ENCODE data around the gene SLC8B1.
"Not testable (repeated sequence)": the region's sequence is repeated elsewhere in the genome, so short reads cannot be mapped to it uniquely, and the experiment has no call there.

Gene SLC8B1

DNA sequence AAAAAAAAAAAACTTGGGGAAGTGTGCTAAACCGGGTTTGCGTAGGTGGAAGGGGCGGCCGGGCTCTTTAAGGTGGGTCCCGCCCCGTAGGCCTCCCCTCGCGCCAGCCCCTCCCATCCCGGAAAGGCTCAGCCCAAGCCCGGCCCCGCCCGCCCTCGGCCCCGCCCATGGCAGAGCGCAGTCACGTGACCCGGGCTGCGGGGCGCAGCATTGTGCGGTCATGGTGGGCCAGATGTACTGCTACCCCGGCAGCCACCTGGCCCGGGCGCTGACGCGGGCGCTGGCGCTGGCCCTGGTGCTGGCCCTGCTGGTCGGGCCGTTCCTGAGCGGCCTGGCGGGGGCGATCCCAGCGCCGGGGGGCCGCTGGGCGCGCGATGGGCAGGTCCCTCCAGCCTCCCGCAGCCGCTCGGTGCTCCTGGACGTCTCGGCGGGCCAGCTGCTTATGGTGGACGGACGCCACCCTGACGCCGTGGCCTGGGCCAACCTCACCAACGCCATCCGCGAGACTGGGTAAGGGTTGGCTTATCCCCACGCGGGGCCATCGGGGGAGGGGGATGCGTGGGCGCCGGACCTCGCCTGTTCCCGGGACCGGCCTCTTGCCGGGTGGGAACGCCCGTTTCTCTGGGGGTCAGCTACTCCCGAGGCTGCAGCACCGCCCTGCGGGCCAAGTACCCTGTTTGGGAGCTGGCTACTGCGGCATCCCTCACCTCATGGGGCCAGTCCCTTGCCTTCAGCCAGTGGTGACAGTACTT, 23.6 kb upstream of the SLC8B1 start, which contains the start of gene PLBD2:
PLBD2 (plus strand) TSS at position 207 of the 752 bp plus-strand sequence; CDS start at position 221, 14 bp downstream.
- peak; percentile 80 for DNase-seq (ENCODE audit: low read depth, low spot score)

DNA sequence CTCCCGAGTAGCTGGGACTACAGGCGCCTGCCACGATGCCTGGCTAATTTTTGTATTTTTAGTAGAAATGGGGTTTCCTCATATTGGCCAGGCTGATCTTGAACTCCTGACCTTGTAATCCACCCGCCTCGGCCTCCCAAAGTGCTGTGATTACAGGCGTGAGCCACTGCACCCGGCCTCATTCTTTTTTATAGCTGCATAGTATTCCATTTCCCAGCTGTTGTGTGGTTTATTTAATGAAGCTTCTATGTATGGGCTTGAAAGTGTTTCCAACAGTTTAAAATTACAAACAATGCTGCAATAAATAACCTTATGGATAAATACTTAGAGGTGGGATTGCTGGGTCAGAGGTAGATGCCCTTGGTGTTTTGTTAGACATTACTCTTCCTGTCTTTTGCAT, 19.3 kb upstream of the SLC8B1 start:
- not testable (repeated sequence) for DNase-seq (ENCODE audit: low read depth, low spot score)

DNA sequence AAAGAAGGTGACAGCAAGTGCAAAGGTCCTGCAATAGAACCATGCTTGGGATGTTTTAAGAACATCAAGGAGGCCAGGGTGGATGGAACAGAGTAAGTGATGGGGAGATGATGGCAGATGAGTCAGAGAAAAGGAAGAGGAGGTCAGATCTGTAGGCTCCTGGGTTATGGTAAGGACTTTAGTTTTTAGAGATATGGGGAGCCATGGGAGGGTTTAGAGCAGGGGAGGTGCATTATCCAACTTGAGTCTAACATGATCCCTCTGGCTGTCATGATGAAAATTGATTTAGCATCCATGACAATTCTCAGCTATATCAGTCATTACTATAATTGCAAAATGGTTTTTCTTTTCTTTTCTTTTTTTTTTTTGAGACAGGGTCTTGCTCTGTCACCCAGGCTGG, 16.2 kb upstream of the SLC8B1 start:
- DNase-seq (ENCODE audit: low read depth, low spot score) = no peak

DNA sequence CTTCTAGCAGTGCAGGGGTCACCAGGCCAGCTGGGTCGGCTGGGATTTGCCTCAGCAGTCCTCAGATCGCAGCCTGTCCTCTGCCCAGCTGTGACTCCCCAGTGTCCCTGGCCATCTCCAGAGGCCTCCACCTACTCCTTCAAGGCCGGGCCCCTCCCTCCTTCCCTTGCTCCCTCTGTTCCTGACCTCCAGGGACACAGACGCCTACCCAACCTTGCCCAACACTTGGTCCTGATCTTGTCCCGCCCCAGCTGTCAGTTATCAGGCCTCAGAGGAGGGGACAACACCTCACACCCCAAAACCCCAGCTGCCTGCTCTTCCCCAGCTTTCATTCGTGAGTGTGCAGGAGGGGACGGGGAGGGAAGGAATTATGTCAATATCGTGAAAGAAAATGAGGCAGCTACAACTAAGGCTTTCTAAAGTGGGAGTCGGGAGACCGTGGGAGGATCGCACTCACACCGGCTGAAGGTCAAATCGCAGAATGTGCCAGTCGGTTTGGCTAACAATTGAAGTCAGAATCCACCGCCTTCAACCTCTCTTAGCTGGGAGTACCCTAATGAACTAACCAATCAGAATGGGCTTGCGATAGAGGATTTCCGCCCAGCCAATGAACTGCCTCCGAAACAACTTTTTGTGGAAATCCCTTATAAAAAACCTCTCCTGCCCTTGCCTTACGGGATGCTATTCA, 14.1 kb upstream of the SLC8B1 start:
- no peak for DNase-seq (ENCODE audit: low read depth, low spot score)

DNA sequence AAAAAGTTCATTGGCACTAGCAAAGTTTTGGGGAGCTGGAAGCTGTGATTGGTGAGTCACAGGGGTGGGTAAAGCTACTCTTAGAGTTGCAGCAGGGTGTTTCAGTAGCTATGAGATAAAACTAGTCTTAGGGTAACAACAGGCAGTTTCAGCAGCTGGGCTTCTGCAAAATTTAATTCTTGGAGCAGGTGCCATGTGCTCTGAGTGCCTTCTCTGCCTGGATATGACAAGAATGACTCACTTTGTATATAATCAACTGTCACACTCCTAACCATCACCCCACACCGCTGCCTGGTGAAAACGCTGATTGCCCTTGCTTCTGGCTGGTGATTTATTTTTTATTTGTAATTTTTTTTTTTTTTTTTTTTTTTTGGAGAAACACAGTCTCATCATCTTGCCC, 13.0 kb upstream of the SLC8B1 start:
- no peak for DNase-seq (ENCODE audit: low read depth, low spot score)

DNA sequence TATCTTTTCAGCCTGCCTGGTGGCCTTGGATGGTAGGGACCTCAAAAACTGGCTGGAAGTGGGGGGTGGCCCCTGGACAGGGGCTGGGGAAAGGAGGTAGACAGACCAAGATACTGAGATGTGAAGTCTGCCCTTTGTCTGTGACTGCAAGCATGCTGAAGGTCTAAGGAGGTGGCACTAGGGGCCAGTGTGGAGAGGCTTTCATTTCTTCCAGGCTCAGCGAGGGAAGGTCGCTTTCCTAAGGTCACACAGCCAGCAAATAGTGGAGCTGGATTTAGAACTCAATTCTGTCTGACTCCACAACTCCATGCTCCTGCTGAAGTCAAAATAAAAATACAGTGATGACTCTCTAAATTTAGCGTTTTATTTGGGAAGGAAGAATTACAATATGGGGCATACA, 12.2 kb upstream of the SLC8B1 start:
- DNase-seq (ENCODE audit: low read depth, low spot score) = no peak

DNA sequence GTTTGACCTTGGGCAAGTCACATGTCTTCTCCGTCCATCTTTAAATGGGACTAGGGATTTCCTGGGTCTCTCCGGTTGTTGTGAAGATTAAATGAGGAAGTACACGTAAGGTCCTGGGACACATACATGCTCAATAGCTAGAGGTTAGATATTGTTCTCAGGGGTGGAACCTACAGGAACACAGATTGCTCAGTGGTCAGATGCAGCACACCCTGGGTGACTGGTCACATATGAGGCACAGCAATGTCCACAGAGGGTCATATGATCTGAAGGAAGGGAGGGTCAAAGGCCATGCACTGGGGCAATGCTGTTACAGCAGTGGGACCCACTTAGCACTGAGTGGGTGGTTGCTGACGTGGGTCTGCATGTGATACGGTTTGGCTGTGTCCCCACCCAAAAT, 11.4 kb upstream of the SLC8B1 start:
- DNase-seq (ENCODE audit: low read depth, low spot score) = no peak

DNA sequence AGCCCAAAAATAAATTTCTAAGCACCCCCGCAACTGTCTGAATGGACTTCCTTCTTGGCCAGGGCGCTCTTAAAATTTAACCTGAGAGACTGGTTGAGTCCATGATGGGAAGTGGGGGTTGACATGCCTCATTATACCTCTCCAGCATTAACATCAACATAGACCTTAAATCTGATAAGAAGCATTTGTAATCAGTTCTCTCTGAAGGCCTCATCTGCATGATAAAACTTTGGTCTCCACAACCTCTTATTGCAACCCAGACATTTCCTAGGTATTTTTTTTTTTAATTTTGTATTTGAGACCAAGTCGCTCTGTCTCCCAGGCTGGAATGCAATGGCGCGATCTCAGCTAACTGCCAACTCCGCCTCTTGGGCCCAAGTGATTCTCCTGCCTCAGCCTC, 10.4 kb upstream of the SLC8B1 start:
- no peak for DNase-seq (ENCODE audit: low read depth, low spot score)

DNA sequence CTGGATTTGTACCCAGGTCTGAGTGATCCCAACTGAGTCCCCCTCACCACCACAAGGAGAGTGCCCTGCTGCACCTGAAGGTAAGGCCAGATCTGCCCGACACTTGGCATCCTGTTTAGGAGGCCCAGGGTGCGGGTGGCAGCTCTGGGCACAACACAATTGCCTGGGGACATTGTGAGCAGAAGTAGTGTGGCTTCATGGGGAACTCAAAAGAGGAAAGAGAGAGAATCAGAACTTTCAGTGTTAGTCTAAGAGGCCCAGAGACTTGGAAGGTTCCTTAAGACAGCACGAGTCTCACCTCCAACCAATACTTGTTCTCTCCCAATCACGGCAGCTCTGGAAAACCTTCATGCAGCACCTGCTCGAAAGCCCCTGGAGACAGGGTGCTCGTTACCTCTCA, 6.6 kb upstream of the SLC8B1 start:
- no peak for DNase-seq (ENCODE audit: low read depth, low spot score)

DNA sequence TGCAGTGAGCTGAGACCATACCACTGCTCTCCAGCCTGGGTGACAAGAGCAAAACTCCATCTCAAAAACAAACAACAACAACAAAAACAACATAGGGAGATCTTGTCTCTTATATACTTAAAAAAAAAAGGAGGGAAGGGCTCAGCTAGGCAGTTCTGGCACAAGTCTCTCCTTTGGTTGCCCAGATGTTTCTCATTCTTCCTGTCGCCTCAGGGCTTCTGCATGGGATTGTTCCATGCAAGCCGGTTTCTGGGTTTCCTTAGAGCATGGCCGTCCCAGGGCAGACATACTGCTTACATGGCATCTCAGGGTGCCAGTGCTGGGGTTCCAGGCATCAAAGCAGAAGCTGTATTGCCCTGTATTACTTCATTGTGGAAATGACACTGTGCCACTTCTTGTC, 5.2 kb upstream of the SLC8B1 start:
- no peak for DNase-seq (ENCODE audit: low read depth, low spot score)

DNA sequence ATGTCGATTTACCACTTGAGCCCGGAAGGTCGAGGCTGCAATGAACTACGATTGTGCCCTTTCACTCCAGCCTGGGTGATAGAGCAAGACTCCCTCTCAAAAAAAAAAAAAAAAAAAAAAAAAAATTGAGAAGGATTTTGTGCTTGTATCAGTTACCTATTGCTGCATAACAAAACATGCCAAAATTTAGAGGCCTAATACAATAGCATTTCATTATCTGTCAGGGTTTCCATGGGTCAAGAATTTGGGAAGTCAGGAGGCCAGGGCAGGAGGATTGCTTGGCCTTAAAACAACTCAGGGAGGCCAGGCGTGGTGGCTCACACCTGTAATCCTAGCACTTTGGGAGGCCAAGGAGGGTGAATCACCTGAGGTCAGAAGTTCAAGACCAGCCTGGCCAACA, 4.6 kb upstream of the SLC8B1 start:
- no peak for DNase-seq (ENCODE audit: low read depth, low spot score)

DNA sequence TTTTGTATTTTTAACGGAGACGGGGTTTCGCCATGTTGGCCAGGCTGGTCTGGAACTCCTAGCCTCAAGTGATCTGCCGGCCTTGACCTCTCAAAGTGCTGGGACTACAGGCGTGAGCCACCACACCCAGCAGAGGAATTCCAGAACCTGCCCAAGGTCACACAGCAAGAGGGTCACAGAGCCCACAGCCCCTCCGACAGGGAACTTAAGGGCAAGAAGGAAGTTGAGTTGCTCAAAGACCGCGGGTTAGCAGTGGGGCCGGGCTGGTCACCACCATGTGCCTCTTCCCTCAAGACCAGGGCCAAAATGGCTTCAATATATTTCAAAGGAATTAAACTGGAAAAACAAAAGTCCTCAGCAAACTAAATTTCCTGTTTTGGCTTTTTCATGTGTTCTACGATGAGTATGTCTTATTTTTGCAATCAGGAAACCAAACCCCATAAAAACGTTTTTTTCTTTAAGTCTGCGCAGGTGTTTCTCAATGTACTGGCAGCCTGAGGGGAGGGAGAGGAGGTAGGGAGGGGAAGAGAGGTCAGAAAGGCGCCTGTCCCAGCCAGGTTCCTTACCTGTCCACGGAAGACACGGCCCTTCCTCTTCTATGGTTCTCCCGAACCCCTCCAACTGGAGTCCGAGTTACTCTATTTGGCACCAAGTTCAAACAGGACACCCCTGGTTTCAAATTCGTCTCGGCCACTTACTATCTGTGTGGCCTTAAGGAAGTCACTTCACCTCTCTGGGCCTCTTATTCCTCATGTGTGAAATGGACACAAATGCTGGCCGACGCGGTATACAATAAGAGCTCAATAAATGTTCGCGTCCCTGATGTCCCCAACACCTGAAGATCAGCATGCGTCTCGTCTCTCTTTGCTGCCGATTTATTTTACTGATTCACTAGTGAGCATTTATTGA, 778 bp downstream of the SLC8B1 start:
- DNase-seq (ENCODE audit: low read depth, low spot score) = no peak

DNA sequence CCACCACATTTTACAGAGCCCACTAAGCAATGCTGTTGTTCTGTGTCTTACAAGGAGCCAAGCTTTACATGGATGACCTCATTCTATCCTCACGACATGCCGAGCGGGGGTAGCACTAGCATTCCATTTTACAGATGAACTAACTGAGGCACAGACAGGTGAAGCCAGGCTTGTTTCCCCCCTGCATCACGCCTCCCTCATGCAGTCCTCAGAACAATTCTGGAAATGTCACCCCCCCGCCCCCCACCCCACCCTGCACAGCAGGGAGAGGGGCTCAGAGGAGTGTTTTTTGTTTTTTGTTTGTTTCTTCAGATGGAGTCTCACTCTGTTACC, 1.5 kb downstream of the SLC8B1 start:
- DNase-seq (ENCODE audit: low read depth, low spot score) = no peak

DNA sequence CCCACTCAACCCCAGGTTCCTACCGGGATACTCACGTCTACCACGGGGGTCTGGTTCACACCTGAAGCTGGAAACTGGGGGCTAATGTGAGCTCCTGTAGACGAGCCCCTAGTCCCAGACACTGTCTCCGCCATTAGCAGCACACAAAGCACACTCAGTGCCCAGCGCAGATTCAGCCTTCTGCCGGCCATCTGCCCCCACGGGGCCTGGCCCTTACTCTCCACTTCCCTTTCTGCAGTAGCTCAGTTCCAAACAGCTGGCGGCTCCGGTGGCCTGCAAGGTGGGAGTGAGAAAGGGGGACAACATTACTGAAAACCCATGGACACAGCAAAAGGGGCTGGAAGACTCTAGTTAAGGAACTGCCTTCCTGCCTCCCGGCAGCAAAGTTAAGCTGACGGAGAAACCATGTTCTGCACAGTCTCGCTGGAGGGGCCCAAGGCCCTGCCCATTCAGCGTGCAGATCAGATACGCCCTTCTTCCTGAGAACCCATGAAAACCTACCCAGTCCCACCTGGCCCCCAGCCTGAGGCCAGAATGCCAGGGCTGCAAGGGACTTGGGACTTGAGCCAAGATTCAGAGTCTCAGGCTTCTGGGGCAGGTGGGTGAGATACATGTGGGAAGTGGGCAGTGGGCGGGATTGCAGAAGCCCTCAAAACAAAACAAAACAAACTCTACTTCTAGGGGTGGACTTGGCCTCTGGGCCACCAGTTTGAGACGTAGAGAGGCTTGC, 2.1 kb downstream of the SLC8B1 start:
- no peak for DNase-seq (ENCODE audit: low read depth, low spot score)

DNA sequence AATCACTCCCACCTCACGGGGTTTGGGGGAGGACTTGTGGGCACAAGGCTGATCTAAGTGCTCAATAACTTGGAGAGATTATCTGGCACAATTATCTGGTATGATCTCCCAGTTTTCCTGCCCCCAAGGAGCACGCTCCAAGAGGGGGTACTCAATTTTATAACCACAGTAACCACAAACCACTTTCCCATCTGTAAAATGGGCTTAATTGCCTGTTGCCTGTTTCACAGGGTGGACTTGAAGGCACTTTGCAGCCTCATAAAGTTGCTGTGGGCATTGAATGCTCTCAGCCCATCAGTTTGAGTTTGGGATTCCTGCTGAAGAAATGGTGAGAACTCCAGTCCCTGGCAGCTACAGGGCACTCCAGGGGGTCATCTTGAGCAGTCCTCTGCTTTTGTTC, 4.4 kb downstream of the SLC8B1 start:
- no peak for DNase-seq (ENCODE audit: low read depth, low spot score)

DNA sequence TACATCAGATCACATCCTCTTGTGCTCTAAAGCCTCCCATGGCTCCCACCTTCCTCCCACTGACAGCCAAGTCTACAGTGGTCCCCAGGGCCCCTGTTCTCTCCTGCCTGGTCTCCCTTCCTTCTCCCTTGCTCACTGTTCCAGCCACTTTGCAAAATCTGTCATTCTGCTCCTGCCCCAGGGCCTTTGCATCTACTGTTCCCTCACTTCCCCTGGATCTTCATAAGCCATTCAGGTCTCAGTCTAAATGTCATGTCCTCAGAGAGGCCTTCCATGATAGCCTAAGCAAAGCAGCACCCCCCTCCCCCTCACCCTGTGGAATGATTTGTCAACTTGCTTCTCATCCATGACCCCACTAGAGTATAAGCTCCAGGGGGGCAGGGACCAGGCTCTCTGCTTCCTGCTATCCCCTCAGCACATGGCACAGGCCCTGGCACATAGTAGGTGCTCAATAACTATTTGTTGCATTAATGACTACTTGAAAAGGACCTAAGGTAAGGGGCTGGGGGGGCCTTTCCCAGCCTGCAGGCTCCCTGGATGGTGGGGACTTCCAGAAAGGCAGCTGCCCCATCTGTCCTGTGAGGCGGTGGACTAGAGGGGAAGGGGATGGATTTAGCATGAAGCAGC, 5.0 kb downstream of the SLC8B1 start:
- no peak for DNase-seq (ENCODE audit: low read depth, low spot score)

DNA sequence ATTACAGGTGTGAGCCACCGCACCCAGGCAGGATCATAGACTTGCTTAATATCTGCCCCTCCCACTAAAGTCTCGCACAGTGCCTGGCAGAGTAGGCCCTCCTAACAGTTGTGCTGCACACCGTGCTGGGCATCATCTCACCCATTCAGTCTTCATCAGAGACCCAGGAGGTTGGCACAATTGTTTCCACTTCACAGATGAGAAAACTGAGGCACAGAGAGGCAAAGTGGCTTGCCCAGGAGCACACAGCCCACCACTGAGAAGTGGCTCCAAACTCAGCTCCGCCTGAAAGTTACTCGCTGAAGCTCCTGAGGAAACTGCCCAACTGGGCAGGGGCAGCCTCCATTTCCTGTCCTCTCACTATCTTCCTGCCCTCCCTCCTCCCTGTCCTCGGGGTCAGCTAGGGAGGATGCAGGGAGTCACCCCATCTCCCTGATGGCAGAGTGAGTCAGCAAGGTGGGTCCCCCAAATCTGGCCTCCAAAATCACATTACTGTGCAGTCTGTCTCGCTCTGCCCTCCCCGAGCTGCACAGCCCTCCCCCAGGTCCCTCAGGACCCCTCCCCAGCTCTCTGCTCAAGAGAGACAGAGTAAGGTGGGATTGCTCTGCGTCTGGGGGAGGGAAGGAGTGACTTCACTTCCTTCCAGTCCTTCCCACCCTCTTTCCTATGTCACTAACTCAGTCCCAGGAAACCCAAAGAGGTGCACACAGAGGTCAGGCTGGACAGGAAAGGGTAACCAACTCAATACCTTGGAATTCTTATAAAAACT, 5.7 kb downstream of the SLC8B1 start:
- no peak for DNase-seq (ENCODE audit: low read depth, low spot score)

DNA sequence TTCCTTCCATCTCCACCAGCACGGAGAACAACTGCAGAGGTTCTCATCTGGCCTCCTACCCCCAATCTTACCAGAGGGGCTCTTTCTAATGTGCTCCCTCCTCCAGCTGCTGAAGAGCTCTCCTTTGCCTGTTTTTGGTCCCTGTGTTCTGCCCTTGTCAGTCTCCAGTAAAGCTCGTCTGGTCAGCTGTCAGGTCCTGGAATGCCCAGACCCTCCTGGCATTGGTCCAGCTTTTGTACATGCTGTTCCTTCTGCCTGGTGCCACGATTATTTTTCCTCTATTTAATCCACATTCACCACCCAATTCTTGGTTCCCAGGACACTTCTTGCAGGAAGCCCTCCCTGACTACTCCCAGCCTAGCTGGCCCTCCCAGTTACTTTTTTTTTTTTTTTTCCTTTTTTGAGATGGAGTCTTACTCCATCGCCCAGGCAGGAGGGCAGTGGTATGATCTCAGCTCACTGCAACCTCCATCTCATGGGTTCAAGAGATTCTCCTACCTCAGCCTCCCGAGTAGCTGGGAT, 6.5 kb downstream of the SLC8B1 start:
- no peak for DNase-seq (ENCODE audit: low read depth, low spot score)

DNA sequence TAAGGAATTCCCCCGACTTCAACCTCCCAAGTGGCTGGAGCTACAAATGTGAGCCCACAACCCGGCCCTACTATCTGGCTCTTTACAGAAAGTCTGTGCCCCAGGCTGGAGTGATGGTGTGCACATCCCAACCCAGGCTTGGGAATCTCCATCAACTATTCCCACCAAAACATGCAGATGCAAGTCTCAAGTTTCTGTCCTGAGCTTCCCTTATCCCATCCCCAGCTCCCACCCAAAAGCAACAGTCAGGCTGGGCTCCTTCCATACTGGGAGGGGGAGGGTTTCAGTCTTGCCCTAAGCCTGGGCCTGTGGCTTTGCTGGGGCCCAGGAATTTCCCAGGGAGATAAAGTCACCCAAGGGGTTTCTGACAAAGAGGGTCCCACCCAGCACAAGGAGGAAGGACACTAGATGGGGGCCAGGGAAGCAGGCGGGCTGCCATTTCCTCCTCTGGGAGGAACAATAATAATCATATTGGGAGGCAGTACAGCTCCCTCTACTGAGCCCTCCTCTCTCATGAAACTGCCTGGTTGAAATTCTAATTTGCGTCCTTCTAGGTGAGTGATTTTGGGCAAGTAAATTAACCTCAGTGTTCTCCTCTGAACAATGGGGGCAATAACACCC, 8.0 kb downstream of the SLC8B1 start:
- DNase-seq (ENCODE audit: low read depth, low spot score) = no peak

DNA sequence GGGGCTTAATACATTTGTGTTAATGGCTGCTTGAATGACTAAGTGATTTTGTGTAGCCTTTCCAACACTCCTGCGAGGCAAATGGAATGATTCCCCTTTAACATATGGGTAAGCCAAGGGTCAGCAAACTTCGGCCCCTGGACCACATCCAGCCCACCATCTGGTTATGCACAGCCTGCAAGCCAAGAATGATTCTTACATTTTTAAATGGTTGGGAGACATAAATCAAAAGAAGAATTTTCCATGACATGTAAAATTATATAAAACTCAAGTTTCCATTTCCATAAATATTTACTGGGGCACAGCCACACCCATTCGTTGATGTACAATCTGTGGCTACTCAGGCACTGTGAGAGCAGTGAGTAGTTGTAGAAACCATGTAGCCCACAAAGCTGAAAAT, 9.0 kb downstream of the SLC8B1 start:
- no peak for DNase-seq (ENCODE audit: low read depth, low spot score)

Data from smooth muscle cell of the brain vasculature (primary cell).